Esophagus muscularis mucosa (tissue), 3 donors: ENCODE results near the gene HERC4.

Source experiments
- CTCF ChIP-seq, 3 experiments: fragments of 200-600 bp in 2 of 3; fragments of 450-650 bp in 1 of 3; sonication (generic) in 2 of 3; IDR thresholded peaks; one replicate each; pipeline ENCODE4 v1.5.1; 2017 to 2019; ENCODE audit warnings: antibody characterized with exemption in 3 of 3, mild to moderate bottlenecking in 2 of 3, moderate library complexity in 1 of 3
- POLR2A ChIP-seq: fragments of 450-650 bp; IDR thresholded peaks from one replicate; pipeline ENCODE4 v1.6.1; 2017; ENCODE audit warnings: antibody characterized with exemption, moderate library complexity, mild to moderate bottlenecking, low read depth
- POLR2AphosphoS5 ChIP-seq, 2 donors: sonication (generic); formaldehyde crosslinking; IDR thresholded peaks; one replicate each; pipeline ENCODE4 v1.6.1; 2017; ENCODE audit warnings: antibody characterized with exemption in 2 of 2

DNA sequence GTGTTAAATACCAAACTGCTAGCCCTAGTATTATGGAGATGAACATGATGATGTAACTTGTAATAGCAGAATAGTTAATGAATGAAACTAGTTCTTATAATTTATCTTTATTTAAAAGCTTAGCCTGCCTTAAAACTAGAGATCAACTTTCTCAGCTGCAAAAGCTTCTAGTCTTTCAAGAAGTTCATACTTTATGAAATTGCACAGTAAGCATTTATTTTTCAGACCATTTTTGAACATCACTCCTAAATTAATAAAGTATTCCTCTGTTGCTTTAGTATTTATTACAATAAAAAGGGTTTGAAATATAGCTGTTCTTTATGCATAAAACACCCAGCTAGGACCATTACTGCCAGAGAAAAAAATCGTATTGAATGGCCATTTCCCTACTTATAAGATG, 157.4 kb downstream of the HERC4 start:
- TF ChIP-seq CTCF (IDR thresholded peaks at IDR 0.05), result no peak
- no peak for TF ChIP-seq POLR2AphosphoS5 (IDR thresholded peaks at IDR 0.05)
- no peak for TF ChIP-seq POLR2A
